H1 (cell line): ENCODE measurements around the gene OR5AR1. TPM values are rescaled to one million over a fixed set of nuclear protein-coding genes. Genes with fewer than 3 reads are reported as not detected.

Experiments used
- ASH2L ChIP-seq: fragments of 200-600, 300-600 bp; sonication (generic); IDR thresholded peaks from one replicate; pipeline ENCODE4 v1.7.1; 2017; ENCODE audit warnings: low read length
- BRCA1 ChIP-seq: IDR thresholded peaks from 2 replicates; pipeline ENCODE4 v1.6.1; 2012; ENCODE audit warnings: low read depth, low read length, improper control_type of control experiment
- CBX8 ChIP-seq: fragments of 300-800, 300-1000 bp; sonication (generic); IDR thresholded peaks from 2 replicates; pipeline ENCODE4 v1.7.1; 2016; ENCODE audit warnings: low read depth, low read length, borderline replicate concordance
- CHD2 ChIP-seq: IDR thresholded peaks from 2 replicates; pipeline ENCODE4 v1.6.1; 2012; ENCODE audit warnings: low read length, improper control_type of control experiment
- CHD7 ChIP-seq: fragments of 300-600 bp; sonication (generic); IDR thresholded peaks from 2 replicates; pipeline ENCODE4 v1.7.1; 2012; ENCODE audit warnings: low read length, moderate library complexity, mild to moderate bottlenecking, inconsistent platforms; ENCODE audit not compliant: insufficient replicate concordance
- FOSL1 ChIP-seq: IDR thresholded peaks from 2 replicates; pipeline ENCODE4 v1.6.1; 2011; ENCODE audit warnings: mild to moderate bottlenecking, low read depth, low read length, moderate library complexity; ENCODE audit not compliant: insufficient read depth
- HDAC2 ChIP-seq, 2 experiments: fragments of 300-600 bp in 1 of 2; sonication (generic) in 1 of 2; IDR thresholded peaks; 2 replicates each; pipeline ENCODE4 v1.6.1; 2011 to 2012; ENCODE audit warnings: low read depth in 2 of 2, low read length in 2 of 2, mild to moderate bottlenecking in 2 of 2, moderate library complexity in 2 of 2, borderline replicate concordance in 1 of 2, inconsistent platforms in 1 of 2
- HDAC6 ChIP-seq: IDR thresholded peaks from one replicate; pipeline ENCODE4 v1.7.1; 2012; ENCODE audit warnings: low read depth, mild to moderate bottlenecking, inconsistent platforms, low read length, moderate library complexity
- KDM4A ChIP-seq: IDR thresholded peaks from one replicate; pipeline ENCODE4 v1.7.1; 2012; ENCODE audit warnings: low read depth, mild to moderate bottlenecking, moderate library complexity, low read length, inconsistent platforms; ENCODE audit not compliant: severe bottlenecking
- RNF2 ChIP-seq: fragments of 200-900, 300-1000 bp; sonication (generic); IDR thresholded peaks from 2 replicates; pipeline ENCODE4 v1.7.1; 2016; ENCODE audit warnings: borderline replicate concordance, low read depth, mild to moderate bottlenecking, antibody characterized with exemption, low read length; ENCODE audit not compliant: poor library complexity, severe bottlenecking; ENCODE audit errors: missing control alignments
- SP2 ChIP-seq: IDR thresholded peaks from 2 replicates; pipeline ENCODE4 v1.6.1; 2012; ENCODE audit warnings: mild to moderate bottlenecking, low read length, inconsistent platforms
- polyA plus RNA-seq, 7 experiments: library from polyadenylated mRNA; depleted of rRNA in 3 of 7; stranded (reverse) in 5 of 7; unstranded in 2 of 7; fragments of >200 nt in 5 of 7; fragments of 200-250 nt in 2 of 7; gene quantifications; 1 replicate in 5 of 7; 2 replicates in 1 of 7; 4 replicates in 1 of 7; pipeline versions ENCODE4 v1.2.1 to v1.2.3, GENCODE V29; 2011 to 2013; ENCODE audit warnings: missing spikeins in 2 of 7, mixed read lengths in 2 of 7
- total RNA-seq: library from RNA; stranded (reverse); fragmentation: NEBNext Ultra II Directional; extraction: Animal tissue kit (Norgen Biotek cat#: 25700); gene quantifications from 2 replicates; pipeline ENCODE4 v1.2.1, GENCODE V29; 2021

Gene OR5AR1
- total and polyA plus RNA-seq, 2 of the 8 experiments (the other 6 are each of a cell fraction or from before 2014, with no cell fraction given): 0.12 TPM; not detected in 1

GRCh38 chr11:56642339-56642738 is 21.1 kb upstream of the OR5AR1 start, which contains the start of gene OR5AP2 (continued):
- TF ChIP-seq CHD7: no peak
- no peak for TF ChIP-seq HDAC6
- no peak for TF ChIP-seq KDM4A
- no peak for TF ChIP-seq FOSL1
- no peak for TF ChIP-seq CBX8
- TF ChIP-seq CHD2: no peak
- TF ChIP-seq SP2: no peak
- no peak for TF ChIP-seq RNF2
- no peak for TF ChIP-seq HDAC2 (IDR thresholded peaks at IDR 0.05; ENCODE audit: borderline replicate concordance in 1 of 2, low read depth in 2 of 2, low read length in 2 of 2)
- no peak for TF ChIP-seq ASH2L
- TF ChIP-seq BRCA1: no peak
